ENCODE measurements around the gene TBX18. TPM values are rescaled to one million over a fixed set of nuclear protein-coding genes. Genes with fewer than 3 reads are reported as not detected.

The TBX18 gene
- total and polyA plus RNA-seq, 2 of the 4 experiments (the other 2 are of a cell fraction) = 0.86 to 1.3 TPM

DNA sequence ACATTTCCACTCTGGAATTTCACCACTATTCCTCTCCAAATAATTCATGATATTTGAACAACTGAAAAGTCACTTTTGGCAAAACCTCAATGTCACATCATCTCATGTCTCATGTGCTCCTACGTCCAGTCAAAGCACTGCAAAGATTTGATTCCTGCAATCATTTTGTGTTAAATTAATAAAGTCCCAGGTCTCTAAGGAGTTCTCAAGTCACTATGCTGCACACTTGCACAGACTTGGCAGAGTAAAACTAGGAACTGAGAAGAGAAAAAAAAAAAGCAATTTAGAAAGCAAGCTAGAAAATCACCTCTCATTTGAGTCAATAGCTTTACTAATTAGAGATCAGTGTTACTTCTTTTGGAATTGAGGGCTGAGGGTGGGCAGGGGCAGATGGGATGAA lies 11.2 kb downstream of the TBX18 start:
- TF ChIP-seq ELK1 (IDR thresholded peaks at IDR 0.05; ENCODE audit: borderline replicate concordance, low read depth, low read length) = no peak
- no peak for TF ChIP-seq MAZ (IDR thresholded peaks at IDR 0.05; ENCODE audit: borderline replicate concordance, low read depth, low read length)
- no peak for TF ChIP-seq MXI1 (IDR thresholded peaks at IDR 0.05; ENCODE audit: borderline replicate concordance, low read depth, low read length)
- TF ChIP-seq SMC3 (IDR thresholded peaks at IDR 0.05; ENCODE audit: low read depth, low read length) = no peak
- no peak for TF ChIP-seq RCOR1 (IDR thresholded peaks at IDR 0.05; ENCODE audit: insufficient replicate concordance, low read length)
- TF ChIP-seq RFX5 (IDR thresholded peaks at IDR 0.05; ENCODE audit: low read depth, low read length) = no peak
- TF ChIP-seq BHLHE40 (IDR thresholded peaks at IDR 0.05; ENCODE audit: low read depth, low read length) = no peak
- TF ChIP-seq CHD1 (IDR thresholded peaks at IDR 0.05; ENCODE audit: low read depth, low read length) = no peak
- no peak for TF ChIP-seq FOS (IDR thresholded peaks at IDR 0.05; ENCODE audit: low read depth, low read length)
- no peak for TF ChIP-seq NFE2L2 (IDR thresholded peaks at IDR 0.05; ENCODE audit: low read depth, low read length)
- no peak for TF ChIP-seq MAFK (IDR thresholded peaks at IDR 0.05; ENCODE audit: low read depth, low read length)
- no peak for TF ChIP-seq CTCF (conservative IDR thresholded peaks at IDR 0.05; ENCODE audit: low read depth, low read length)
- TF ChIP-seq USF2 (IDR thresholded peaks at IDR 0.05; ENCODE audit: low read depth, low read length) = no peak
- no peak for TF ChIP-seq POLR2A (IDR thresholded peaks at IDR 0.05; ENCODE audit: low read depth, low read length)
- no peak for TF ChIP-seq RAD21 (IDR thresholded peaks at IDR 0.05; ENCODE audit: low read length)
- no peak for TF ChIP-seq CEBPB (IDR thresholded peaks at IDR 0.05; ENCODE audit: low read depth, low read length)
- H3K4me1 ChIP-seq (ENCODE audit: control insufficient read depth, insufficient read depth, low read length) = no peaks in the 10 kb centered on the region
- H3K27me3 ChIP-seq (ENCODE audit: control insufficient read depth, insufficient read depth, low read length) = peaks cover 2% of the 10 kb centered on the region
- no peak for ATAC-seq (ENCODE audit: low read depth)
- H3K9me1 ChIP-seq (ENCODE audit: insufficient read depth, low read length) = no peaks in the 10 kb centered on the region
- no peak overlapping the region for H3K23ac ChIP-seq (ENCODE audit: low read depth, low read length)
- no peak for DNase-seq
- no peak overlapping the region for H3K27ac ChIP-seq (ENCODE audit: insufficient read depth, low read length)
- no peak overlapping the region for H3K4me2 ChIP-seq (ENCODE audit: low read depth, low read length)
- no peak overlapping the region for H2BK120ac ChIP-seq (ENCODE audit: low read depth, low read length)
- H2BK20ac ChIP-seq (ENCODE audit: low read depth, low read length) = no peak overlapping the region
- no CpG with 5 or more reads among the region's 1 CpG for WGBS, 2 experiments (ENCODE audit: extremely low coverage in 2 of 2, insufficient read length in 1 of 2)
- H3K9ac ChIP-seq (ENCODE audit: low read depth, low read length) = no peak overlapping the region
- no peak overlapping the region for H3K14ac ChIP-seq (replicated peaks; ENCODE audit: low read depth, low read length)
- no peak overlapping the region for H2BK15ac ChIP-seq (ENCODE audit: low read depth, low read length)
- no peak overlapping the region for H2BK5ac ChIP-seq (ENCODE audit: low read depth, low read length, poor library complexity, severe bottlenecking)
- no peak overlapping the region for H3K18ac ChIP-seq (ENCODE audit: low read depth, low read length)
- H4K91ac ChIP-seq (ENCODE audit: insufficient read depth, low read depth, low read length) = no peak overlapping the region
- no peaks in the 10 kb centered on the region for H4K20me1 ChIP-seq (ENCODE audit: insufficient read depth, low read length)
- no peak overlapping the region for H2AK9ac ChIP-seq (replicated peaks; ENCODE audit: low read depth, low read length, poor library complexity)
- H3K56ac ChIP-seq (ENCODE audit: extremely low read depth, insufficient read depth, low read length) = no peak overlapping the region
- ChIA-PET CTCF (interaction anchor here (0.6 kb wide), 1 partner anchor 73 kb away, joined by 5 read pairs; no protein-coding TSS in a partner anchor), POLR2A (ENCODE audit: unreplicated experiment) (no interaction called here)
- dilution Hi-C loops (cut with HindIII; ENCODE audit: low sequenced_read_pairs, unreplicated experiment) = no loop called here
- no peak overlapping the region for H2AFZ ChIP-seq (replicated peaks; ENCODE audit: low read length, poor library complexity)
- BruUV-seq (replicated peaks) = no TSS peak
- H3K36me3 ChIP-seq (ENCODE audit: control insufficient read depth, insufficient read depth, low read length) = no peaks in the 10 kb centered on the region
- H3K79me1 ChIP-seq (ENCODE audit: low read depth in 1 of 2, low read length in 2 of 2) = no peaks in the 10 kb centered on the region
- no peak overlapping the region for H3K4ac ChIP-seq (ENCODE audit: low read depth, low read length)
- no peak overlapping the region for H2AK5ac ChIP-seq (ENCODE audit: low read depth, low read length)
- no peaks in the 10 kb centered on the region for H3K9me3 ChIP-seq (ENCODE audit: control insufficient read depth, insufficient read depth, low read length)
- H3K4me3 ChIP-seq (ENCODE audit: insufficient read depth, low read depth, low read length) = no peak overlapping the region
- H4K8ac ChIP-seq (ENCODE audit: low read depth in 2 of 2, low read length in 2 of 2) = no peak overlapping the region
- no peak overlapping the region for H4K5ac ChIP-seq (ENCODE audit: low read depth, low read length)
- in situ Hi-C loops (cut with MboI; ENCODE audit: low sequenced_read_pairs) = no loop called here
- intact Hi-C loops (cut with micrococcal nuclease) = no loop called here
